ENCODE results near the gene SH2D2A.

Gene SH2D2A

DNA sequence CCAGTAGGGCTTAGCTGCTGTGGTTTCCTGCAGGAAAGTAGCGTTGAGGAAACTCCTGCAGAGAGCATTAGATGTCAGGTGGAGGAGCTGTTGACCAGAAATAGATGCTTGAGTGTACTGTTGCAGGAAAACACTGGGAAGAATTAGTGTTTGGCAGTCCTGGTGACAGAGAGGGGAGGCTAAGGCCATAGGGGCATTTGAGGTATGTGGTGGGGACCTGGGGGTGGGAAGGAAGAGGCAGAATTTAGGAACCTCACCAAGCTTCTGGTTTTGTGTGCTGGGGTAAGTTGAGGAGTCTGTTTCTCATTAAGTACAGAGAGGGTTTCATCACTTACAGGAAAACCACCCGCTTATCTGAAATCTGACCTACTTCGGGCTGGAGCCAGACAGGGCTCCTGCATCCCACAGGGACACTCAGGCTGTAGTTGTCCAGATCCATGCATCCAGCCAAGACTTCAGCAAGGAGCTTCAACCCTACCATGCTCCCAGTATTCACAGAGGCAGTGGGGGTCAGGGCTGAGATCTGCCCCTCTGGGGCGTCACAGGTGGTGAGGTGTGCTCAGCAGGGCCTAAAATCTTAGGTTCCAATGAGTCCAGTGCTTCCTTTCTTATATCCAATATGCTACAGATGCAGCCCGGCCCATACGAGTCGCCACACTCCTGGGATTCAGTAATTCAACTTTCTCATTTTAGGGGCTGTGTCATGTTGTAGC is 15.1 kb downstream of the SH2D2A start:
- no peak for DNase-seq

DNA sequence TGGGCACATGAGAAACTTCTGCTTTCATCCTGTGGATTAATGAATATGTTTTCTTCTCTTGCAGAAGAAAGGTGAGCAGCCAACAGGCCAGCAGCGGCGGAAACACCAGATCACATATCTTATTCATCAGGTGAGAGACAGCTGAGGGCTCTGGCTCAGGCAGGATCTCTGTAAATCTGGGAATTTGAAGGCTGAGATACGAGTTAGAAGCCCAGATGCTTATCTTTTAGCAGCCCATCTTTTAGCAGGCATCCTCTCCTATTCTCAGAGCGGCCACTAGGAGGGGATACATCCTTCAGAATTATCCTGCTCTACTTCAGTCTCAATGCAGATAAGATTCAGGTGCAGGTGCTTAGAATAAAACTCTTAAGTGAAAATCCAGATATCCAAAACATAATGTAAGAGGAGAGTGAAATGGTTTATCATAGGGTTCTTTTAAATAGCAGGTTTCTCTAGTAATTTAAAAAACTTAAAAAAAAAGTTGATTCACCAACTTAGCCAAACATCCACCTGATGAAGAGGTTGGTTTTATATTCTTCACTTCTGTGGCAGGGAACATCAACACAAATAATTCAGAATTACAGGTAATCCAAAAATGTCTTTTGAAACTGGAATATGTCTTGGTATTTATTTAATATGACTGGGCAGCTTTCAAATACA is 19.3 kb downstream of the SH2D2A start:
- no peak for DNase-seq

- no peak for DNase-seq
Measured at GRCh38 chr1:156796340-156797097, 20.1 kb downstream of the SH2D2A start.

DNA sequence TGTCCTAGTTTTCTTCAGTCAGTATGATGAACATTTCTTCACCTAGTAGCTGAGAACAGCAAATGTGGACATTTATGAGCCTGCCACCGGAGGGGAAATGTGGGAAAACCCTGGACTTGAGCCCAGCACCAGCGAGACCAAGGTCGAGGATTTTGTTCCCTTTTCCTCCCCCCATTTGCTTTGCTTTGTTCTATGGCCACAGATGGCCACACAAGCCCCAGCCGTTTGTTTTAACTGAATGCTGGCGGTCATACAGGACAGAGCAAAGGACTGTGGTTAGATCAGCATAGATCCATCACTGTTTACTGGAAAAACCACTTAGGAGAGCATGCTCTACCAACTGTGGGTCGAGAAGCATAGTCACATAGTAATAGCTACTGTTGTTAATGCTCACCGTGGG is 20.9 kb downstream of the SH2D2A start:
- no peak for DNase-seq

DNA sequence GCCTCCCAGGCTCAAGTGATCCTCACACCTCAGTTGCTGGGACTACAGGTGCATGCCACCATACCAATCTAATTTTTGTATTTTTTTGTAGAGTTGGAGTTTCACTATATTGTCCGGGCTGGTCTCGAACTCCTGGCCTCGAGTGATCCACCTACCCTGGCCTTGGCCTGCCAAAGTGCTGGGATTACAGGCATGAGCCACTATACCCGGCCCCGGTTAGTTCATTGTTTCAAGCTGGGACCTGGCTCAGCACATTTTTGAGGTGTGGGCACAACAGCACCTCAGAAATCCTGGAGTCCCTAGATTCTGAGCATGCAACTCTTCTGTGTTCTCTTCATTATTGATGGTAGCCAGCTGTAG is 21.3 kb downstream of the SH2D2A start:
- DNase-seq = no peak

DNA sequence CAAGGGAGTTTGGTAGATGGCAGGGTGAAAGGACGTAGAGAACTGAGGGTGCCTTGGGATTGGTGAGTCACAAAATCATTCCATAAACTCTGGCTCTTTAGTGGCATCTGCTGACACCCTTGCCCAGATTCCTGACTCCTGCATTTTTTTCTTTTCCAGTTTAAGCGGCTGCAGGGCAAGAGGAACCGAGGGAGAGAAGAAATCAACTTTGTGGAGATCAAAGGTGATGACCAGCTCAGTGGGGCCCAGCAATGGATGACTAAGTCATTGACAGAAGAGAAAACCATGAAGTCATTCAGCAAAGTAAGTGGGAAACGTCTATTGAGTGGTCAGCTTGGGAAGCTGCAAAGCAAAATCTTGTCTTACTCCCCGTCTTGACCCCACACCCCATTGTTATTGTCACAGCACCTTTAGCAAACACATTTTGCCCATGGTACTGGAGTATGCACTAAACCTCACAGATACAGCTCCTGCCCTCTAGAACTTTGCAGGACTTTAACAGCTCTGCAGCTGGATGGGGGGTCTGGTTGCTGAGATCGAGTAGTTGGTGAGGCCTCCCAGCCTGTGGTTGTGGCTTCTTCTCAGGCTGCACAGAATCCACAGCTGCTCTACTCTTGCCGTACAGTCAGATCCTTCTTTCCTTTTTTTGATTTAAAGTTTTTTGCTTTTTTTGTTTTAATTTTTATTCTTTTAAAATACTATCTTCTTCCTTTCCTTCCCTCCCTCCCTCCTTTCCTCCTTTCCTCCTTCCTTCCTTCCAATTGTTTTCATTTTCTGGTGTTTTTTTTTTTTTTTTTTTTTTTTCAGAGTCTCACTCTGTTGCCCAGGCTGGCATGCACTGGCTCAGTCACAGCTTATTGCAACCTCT is 21.9 kb downstream of the SH2D2A start:
- DNase-seq = no peak

DNA sequence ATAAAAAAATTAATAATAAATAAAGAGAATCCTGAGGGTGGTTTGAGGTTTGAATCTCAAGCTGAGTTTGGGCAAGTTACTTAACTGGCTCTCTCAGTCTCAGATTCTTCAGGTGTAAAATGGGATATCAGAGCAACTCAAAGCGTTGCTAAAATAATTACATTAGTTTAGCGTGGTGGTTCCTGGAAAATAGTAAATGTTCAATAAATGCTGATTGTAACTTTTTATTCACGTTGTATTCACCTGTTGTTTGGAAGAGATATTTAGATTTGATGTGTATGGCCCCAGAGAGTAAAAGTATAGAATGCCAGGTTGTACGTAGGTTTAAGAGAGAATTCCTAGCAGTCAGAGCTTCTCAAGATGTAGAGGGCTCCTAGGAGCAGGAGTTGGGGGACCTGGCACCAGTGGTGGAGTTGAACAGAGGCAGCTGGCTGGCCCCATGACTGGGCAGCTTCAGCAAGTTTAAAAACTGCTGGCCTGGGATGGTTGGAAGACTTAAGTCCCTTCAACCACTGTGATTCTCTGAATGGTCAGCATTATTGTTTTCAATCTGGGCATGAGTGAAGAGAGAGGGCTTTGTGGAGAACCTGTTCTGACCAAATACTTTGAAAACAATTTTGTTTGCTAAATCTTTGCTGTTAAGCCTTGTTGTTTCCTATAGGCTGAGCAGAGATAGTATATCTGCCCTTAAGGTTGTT is 26.9 kb downstream of the SH2D2A start:
- DNase-seq = no peak

- no peak for DNase-seq
Measured at GRCh38 chr1:156788136-156788535, 28.5 kb downstream of the SH2D2A start.

- peak; percentile 43 for DNase-seq
Measured at GRCh38 chr1:156786640-156787039, 30.0 kb downstream of the SH2D2A start.

- no peak for DNase-seq
Measured at GRCh38 chr1:156785458-156785857, 31.2 kb downstream of the SH2D2A start.

DNA sequence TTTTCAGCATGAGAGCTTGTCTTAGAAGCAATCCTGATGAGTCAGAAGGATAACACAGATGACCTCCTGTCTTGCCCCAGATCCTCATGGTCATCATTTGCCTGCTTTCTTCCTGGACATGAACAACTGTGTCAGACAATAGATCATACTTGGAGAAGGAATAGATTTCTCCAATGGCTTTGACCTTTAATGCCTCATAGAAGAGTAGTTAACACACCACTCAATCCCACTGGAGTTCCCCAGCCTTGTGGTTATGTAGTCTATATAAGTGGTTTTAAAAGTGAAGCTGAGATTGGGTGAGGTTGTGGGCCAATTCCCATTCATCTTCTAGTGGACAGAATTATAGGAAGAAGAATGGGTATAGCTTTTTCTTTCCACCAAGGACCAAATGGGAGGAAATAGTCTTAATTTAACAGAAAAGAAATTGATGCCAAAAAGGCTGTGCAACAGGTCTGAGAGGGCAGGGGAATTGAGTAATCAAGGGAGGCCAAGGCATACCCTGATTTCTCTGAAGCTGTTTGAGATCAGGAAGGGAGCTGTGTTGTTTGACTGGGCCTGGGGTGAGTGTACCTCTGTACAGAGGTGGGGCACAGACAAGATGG is 35.0 kb downstream of the SH2D2A start:
- no peak for DNase-seq

DNA sequence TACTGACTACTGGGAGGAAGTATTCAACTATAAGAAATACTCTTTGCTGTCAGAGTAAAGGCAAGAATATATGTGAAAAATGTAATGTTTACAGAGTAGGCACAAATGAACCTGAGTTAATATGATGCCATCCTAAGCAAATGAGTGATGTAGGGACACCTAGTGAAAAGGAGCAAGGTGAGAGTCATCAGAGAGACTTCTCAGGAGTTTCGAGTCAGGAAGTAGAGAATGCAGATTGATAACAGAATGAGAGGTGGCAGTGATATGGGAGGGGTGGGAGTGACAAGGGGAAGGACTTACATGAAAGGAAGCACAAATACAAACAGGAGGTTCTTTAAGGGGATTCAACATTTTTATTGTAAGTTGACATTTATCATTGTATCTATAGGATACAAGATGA is 39.1 kb downstream of the SH2D2A start:
- DNase-seq = no peak

- DNase-seq = no peak
Measured at GRCh38 chr1:156776942-156777341, 39.7 kb downstream of the SH2D2A start.

DNA sequence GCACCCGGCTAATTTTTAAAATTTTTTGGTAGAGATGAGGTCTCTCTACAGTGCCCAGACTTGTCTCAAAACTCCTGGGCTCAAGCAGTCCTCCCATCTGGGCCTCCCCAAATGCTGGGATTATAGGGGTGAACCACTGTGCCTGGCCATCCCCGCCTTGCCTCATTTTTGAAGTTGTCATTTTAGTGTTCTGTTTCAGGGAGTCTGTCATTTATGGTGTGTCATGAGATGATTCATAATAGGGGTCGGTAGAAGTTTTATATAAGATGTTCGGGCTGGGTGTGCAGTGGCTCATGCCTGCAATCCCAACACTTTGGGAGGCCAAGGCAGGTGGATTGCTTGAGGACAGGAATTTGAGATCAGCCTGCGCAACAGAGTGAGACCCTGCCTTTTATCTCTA is 40.8 kb downstream of the SH2D2A start:
- DNase-seq = no peak

- no peak for DNase-seq
Measured at GRCh38 chr1:156773607-156774006, 43.0 kb downstream of the SH2D2A start.

GRCh38 chr1:156772728-156773497 is 43.7 kb downstream of the SH2D2A start:
- no peak for DNase-seq

DNA sequence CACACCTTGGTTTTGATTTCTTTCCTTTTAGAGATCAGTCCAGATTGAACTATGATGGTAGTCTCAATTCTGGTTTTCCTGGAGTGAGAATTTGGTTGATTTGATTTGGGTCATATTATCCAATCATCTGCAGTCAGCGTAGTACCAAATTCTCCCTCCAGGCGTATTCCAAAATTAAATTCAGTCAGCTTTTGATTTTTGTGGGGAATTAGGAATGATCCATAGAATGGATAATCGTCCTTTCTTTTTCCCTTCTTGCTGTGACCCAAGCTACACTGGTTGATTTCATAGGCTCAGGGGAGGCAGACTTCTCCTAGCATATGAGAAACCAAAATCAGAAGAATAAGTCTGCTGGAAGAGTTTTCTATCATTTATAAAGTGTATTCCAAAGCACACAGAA is 44.4 kb downstream of the SH2D2A start:
- no peak for DNase-seq

GRCh38 chr1:156768610-156769295 is 47.9 kb downstream of the SH2D2A start:
- DNase-seq = no peak

GRCh38 chr1:156767879-156768604 is 48.6 kb downstream of the SH2D2A start:
- peak; percentile 78 for DNase-seq
